HG02642 (cell line): ENCODE data around the gene TOR1AIP2.
"Not testable (repeated sequence)": the region's sequence is repeated elsewhere in the genome, so short reads cannot be mapped to it uniquely, and the experiment has no call there.

Experiments used
- ATAC-seq: cut with Tn5 transposase; IDR thresholded peaks from one replicate; pipeline ENCODE4 v1.9.1; 2021; ENCODE audit warnings: mild to moderate bottlenecking; ENCODE audit not compliant: unreplicated experiment, poor library complexity

The TOR1AIP2 gene

GRCh38 chr1:179809506-179810366 lies 67.9 kb downstream of the TOR1AIP2 start:
- ATAC-seq, result peak; percentile 69

- no peak for ATAC-seq
Measured at GRCh38 chr1:179808503-179808902, 69.1 kb downstream of the TOR1AIP2 start.

- ATAC-seq, result no peak
Measured at GRCh38 chr1:179807691-179808485, 69.7 kb downstream of the TOR1AIP2 start.

- ATAC-seq, result no peak
Measured at GRCh38 chr1:179807291-179807690, 70.3 kb downstream of the TOR1AIP2 start.

- no peak for ATAC-seq
Measured at GRCh38 chr1:179806333-179806732, 71.3 kb downstream of the TOR1AIP2 start.

GRCh38 chr1:179805291-179806195 lies 72.1 kb downstream of the TOR1AIP2 start:
- no peak for ATAC-seq

GRCh38 chr1:179804417-179804816 lies 73.2 kb downstream of the TOR1AIP2 start:
- not testable (repeated sequence) for ATAC-seq

- no peak for ATAC-seq
Measured at GRCh38 chr1:179803918-179804317, 73.7 kb downstream of the TOR1AIP2 start.

GRCh38 chr1:179803104-179803503 lies 74.5 kb downstream of the TOR1AIP2 start:
- no peak for ATAC-seq

- no peak for ATAC-seq
Measured at GRCh38 chr1:179800481-179800880, 77.1 kb downstream of the TOR1AIP2 start.

GRCh38 chr1:179798864-179799516 lies 78.6 kb downstream of the TOR1AIP2 start:
- no peak for ATAC-seq

- no peak for ATAC-seq
Measured at GRCh38 chr1:179798213-179798863, 79.3 kb downstream of the TOR1AIP2 start.

- no peak for ATAC-seq
Measured at GRCh38 chr1:179794669-179795068, 82.9 kb downstream of the TOR1AIP2 start.

GRCh38 chr1:179794146-179794545 lies 83.5 kb downstream of the TOR1AIP2 start:
- ATAC-seq, result no peak

- no peak for ATAC-seq
Measured at GRCh38 chr1:179793281-179793680, 84.3 kb downstream of the TOR1AIP2 start.
